GM18517 (cell line): ENCODE data around the gene APCDD1.

ENCODE experiments used
- ATAC-seq: cut with Tn5 transposase; IDR thresholded peaks from one replicate; pipeline ENCODE4 v1.9.1; 2021; ENCODE audit warnings: mild to moderate bottlenecking, moderate library complexity; ENCODE audit not compliant: unreplicated experiment

APCDD1 gene

DNA sequence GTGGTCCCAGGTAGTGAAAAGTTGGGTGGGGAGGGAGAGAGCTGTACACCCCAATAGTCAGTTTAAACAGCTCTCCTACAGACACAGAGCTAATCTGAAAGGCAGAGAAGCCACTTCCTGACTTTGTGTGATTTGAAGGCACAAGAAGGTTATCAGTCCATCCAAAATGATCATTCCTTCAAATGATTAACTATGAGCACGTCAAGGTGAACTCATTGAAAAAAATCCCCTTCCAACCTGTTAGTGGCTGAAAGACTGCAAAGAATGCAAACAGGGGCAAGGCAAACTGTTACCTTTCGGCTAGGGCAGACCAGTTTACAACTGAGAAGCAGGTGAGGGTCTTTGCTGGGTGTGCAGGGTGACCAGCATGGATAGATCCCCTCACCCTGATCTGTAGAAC lies 22.8 kb upstream of the APCDD1 start:
- no peak for ATAC-seq

DNA sequence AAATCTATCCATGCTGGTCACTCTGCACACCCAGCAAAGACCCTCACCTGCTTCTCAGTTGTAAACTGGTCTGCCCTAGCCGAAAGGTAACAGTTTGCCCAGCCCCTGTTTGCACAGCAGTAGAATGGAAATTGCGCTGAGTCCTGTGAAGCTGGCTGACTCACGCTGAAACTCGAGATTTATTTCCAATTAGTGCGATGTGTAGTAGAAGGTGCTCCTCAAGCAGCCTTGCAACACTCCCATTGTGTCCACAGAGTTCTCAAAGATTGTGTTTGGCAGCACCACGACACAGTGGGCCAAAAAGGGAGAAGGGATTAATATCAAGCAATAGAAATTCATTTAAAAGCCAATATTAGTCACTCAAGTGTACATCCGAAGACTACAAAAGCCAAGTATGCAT lies 21.7 kb upstream of the APCDD1 start:
- no peak for ATAC-seq

DNA sequence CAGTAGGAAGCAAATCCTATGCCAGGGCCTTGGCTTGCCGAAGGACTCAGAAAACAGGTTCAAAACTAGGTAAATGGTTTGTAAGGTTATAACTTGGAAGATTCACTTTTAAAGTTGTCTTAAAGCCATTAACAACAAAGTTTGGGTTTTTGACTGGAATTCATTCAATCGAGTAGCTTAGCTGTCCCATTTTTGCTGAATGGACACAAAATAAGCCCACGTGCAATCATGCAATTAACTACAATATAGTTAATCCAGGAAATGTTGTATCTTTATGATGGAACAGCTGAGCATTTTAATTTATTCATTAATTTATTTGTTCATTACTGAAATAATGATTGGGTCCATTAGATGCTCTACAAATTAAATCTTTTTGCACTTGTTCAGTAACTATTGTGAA lies 18.3 kb upstream of the APCDD1 start:
- ATAC-seq: no peak

DNA sequence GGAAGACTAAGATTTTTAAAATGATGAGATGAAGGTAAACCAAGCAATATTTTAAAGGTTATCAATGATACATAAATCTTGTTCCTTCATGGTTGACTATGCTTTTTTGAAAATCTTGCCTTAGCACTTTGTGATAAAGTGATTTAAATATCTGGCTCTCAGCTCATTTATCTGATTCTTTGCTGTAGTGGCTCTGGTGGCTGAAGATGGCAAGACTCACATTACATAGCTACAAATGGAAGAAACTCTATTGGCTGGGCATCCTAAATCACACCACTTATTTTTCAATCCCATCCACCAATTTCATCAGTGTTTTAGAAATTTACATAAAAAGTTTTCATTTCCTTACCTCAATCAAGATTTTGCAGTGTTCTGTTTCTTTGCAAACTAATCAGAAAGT lies 16.6 kb upstream of the APCDD1 start:
- no peak for ATAC-seq

DNA sequence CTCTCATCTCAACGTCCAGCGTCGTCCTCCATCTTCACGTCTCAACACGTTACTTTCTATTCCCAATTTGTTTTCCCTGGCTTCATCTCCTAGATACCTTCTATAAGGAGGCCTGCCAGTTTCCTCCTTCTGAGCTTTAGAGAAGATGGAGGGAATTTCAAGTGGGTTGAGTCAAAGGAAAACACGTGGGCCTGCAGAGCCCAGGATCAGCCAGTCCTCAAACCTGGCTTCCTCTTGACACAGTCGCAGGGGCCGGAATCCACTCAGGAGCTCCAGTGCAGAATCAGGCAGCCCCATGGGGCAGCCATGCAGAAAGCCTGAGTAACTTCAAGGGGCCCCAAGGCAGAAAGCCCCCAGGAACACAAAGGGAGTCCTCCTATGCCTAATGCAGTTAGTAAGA lies 14.5 kb upstream of the APCDD1 start:
- ATAC-seq: no peak

DNA sequence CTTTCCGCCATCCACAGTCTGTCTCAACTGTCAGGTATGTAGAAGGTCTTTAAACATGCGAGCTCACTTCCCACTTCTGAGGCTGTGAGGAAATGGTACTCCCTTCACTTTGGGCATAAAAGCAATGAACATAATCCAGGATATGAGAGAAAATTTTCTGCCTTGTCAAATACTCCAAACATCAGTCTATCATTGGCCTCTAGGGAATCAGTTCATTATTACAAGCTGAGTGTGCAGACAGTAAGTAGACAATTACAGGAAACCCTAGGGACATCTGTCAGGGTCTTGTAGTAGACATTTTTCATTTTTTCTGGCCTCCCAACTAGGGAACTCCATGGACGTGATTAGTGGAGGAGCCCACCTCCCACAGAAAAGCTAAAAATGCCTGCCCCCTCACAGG lies 13.6 kb upstream of the APCDD1 start:
- ATAC-seq: no peak

DNA sequence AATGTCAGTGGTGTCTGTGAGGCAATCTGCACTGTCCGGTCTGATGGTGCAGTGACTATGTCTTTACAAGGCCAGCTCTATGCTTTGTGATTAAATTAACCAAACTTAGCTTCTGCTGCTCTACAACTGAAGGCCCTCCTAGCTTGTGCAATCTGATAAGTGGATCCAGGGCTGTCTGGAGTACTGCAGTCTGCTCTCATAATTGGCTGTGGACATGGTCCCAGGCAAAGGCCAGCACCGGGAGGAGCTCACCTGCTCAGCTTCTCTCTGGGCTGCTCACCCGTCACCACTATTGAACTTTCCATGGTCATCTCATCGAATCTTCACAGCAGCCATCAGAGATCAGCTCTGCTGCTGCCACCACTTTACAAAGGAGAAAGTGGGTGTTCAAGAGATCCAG lies 13.0 kb upstream of the APCDD1 start:
- no peak for ATAC-seq

DNA sequence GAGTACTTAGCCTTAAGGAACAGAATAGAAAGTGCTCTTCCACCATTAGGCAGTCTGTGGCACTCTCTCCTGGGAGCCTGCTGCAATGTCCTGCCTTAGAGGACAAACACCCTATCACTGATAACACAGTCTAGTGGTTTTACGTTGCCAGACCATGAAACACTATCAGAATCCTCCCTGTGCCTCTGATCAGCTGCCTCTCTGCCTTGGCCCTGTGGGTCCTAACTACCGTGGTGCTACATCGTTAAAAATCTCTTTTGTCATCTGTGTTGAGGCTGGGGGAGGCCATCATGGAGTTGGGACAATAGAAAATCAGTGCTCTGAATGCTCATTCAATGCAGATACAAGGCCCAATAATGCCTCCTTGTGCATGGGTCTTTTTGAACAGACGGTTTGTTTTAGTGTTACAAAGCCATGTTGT lies 11.9 kb upstream of the APCDD1 start:
- no peak for ATAC-seq

DNA sequence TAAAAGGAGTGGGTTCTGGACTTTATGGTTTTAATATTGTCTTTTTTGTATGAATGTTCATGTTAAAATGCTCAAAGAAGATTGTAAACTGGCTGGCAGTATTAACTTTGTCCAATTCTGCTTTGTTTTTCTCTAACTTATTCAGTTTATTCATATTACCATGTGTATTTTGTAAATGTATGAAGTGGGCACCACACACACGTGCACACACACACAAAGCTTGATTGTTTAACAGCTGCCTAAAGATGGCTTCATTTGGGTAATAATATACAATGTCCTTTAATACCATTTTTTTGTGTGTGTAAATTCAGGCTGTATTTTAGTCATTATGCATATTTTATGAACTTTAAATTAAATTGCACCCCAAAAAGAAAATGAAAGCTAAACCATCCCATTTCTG lies 11.4 kb upstream of the APCDD1 start:
- no peak for ATAC-seq

DNA sequence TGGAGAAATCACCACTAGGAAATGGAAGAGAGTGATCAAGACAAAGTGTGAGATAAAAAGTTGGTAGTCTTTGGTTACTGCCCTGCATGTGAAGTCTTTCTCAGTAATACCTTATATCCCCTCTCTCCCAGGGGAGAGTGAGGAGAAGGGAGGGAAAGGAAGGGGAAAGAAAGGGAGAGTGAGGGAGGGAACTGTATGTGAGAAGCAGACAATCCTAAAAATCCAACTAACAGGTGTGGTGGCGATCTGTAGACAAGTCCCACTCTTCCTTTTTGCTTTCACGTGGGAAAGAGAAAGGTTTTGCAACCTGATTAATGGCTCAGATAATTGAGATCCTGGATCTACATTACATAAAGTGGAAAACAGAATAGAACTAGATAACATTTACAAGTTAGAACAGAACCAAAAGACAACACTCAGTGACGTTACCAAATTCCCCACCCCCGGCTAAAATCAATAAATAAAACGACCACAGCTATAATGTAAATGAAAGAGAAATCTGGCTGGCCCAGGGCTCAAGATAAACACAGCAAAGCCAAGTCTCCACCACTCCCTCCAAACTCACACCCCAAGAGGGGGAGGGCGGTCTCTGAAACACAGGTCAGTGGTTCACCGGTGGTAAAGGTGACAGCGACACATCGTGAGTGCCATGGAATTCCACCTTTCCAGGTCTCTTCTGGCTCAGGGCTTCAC lies 10.0 kb upstream of the APCDD1 start:
- ATAC-seq: no peak

DNA sequence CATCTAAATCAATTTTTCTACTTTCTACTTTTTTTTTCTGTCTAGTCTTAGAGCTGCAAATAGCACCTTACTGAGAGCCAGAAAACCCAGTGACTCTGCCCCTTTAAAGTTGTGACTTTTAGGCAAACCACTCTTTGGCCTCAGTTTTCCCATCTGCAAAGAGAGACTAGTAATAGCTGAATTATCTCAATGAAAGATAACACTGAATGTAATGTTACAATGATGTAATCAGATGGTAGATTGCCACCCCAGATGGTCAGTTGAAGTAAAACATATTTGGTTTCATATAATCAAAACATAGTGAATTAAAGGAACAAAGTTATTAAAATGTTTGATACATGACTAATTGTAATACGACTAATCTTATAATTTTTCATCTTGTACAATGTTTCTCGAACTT lies 5.0 kb upstream of the APCDD1 start:
- ATAC-seq: no peak

DNA sequence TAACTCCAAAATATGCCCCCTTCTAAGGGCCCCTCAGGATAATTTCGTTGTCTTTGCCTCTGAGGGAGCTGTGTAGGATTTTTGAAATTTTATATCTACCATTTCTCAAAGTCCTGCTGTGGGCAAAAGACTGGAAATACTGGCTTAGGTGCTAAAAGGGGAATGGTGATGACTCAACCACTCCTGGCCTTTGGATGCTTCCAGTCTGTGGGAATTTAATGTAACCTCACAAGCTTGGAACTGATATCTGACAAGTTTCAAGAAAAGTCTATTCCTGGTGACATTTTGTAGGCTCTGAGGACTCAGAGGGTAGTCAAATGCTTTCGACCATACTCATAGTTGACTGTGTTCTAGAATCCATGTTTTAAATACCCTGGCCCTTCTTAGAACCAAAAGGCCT lies 3.4 kb upstream of the APCDD1 start:
- ATAC-seq: no peak

DNA sequence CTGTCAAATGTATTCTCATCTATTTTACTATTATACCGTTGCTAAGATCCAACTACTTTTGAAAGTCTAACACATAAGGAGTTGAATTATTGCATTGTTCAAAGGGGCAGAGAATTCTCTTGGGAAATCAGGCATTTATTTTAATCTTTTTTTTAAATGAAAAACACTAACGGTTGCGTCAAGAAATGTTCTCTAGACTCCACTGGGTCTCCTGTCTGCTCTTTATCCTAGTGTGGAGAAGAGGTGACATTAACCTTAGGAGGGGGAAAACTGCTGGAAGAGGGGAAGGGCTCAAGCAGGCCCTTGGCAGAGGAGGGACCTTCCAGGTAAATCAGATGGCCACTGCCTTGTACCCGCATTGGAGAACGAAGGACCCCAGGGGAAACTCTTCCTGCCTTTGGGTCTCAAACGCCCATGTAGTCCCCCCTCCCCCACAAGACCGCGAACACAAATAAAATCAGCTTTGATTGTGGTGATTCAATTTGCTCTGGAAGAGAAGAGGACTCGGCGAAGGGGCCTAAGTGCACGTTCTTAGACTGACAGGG lies 1.1 kb upstream of the APCDD1 start:
- ATAC-seq: no peak

DNA sequence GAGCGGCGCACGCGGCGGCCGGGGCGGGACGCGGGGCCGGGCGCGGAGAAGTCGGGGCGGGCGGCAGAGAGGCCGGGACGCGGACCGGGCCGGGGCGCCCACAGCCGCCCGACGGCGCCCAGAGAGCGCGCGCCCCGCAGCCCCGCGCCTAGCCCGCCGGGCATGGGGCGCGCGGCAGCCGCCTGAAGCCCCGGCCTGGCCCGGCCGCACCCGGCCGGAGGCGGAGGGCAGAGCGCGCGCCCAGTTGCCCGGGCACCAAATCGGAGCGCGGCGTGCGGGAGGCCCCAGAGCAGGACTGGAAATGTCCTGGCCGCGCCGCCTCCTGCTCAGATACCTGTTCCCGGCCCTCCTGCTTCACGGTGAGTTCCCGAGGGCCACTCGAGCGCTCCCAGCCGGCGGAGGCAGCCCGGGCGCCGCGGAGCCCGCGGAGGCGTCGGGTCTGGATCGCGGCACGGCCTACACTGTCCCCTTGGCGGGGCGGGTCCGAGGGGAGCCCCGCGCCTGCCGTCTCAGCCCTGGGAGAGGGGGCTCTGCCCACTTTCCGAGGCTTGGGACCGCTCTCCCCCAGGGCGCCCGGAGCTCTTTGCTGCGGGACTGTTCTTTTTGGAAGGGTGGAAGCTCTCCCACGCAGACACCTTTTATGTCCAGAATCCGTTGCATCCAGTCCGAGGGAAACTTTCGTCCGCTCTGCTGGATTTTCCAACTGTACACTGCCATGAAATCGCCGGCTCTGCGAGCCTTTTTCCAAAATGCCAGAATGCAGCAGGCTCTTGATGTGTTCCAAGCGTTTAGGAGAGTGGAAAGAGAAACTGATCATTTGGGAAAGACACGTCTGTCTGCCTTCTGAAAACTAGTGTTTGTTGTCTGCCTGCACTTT lies 484 bp downstream of the APCDD1 start:
- no peak for ATAC-seq

DNA sequence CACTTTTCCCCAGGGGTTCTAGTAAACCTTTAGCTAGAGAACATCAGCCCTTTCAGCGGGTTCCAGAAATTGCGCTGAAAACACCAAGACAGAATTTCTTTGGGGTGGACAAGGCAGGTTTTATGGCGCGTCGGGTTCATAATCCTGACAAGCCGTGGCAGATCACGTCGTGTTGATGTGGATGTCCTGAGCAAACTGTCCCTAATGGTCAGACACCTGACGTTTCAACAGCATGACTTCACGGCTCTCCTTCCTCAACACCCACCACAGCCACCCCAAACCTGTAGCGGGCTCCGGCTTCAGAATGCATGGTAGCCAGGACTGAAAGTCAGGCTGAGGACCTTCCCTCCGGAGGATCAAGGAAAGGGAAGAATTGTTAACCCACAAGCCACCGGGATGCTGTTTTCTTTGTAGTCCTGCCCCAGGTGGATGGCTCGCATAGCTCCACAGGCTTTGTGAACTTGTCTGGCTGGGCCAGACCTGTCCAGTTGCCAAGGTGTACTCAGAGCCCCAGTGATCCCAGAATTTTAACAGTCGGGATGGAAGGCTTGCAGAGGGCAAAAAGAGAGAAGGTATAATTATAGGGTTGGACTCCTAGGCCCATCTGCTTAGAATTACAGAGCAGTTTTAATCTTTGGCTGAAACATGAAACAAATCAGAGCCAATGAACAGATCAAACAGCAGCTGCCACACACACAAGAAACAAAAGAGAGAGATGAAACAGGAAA lies 1.5 kb downstream of the APCDD1 start:
- ATAC-seq: no peak

DNA sequence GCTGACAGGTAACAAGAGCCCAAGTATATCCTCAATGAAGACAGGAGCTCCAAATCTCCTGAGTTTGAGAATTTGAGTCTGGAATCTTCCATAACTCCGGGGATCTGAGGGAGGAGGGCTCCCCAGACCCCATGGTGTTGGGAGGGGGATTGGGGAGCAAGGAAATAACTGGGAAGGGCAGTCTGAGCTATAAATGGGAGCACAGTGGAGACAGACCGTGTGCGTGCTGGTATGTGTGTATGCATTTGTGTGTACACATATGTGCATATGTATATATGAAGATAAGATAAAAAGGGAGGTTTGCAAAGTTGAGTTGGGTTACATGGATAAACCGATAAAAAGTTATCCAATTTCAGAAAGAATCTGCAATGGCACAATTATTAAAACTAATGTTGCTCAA lies 2.3 kb downstream of the APCDD1 start:
- no peak for ATAC-seq

DNA sequence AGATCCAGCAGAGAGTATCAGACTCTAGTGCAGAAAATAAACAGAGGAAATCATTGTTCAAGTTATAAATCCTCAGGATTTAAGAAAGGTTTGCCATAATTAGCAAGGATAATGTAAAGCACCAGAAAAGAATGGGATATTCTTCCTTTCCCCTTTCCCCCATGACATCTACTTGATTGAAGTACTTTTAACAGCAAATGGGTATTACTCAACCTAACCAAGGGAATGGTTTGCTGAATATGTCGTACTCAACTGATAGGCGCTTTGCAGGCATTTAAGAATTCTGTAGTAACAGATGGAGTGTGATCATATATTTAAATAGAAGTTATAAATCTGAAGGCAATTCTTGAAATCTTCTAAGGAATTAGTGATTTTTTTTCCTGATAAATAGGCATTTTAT lies 2.7 kb downstream of the APCDD1 start:
- ATAC-seq: no peak

DNA sequence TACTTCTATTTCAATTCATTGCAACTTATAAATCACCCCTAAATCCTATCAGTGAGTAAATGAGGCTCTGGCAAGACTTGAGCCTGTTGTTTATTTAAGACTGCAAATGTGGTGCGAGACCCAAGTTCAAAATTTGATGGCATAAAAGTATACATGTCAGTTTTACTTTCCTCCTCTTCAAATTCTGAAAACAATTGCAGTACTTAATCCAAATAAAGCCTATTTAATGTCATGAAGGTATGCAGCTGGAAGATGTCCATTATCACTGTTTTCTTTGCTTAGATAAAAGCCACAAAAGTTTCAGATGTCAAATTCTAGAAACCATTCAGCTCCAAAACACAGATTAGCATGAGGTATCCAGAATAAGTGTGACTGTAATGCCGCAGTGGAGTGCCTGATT lies 3.3 kb downstream of the APCDD1 start:
- no peak for ATAC-seq

DNA sequence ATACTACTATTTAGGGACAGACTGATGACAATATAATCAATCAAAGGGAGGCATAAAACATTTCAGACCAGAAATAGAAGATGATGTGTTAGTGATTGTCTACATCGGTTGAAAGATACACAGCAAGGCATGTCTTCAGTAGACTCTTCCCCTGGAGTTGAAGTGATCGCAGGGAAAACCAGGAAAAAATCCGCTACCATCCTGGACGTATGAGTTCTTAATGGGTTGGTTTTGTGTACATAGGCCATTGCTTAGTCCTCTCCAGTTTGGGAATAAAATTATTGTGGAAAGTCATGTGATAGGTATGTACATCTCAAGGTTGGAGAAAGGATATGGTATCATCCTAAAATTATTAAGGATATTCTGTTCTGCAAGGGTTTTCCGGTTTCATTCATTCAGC lies 4.3 kb downstream of the APCDD1 start:
- ATAC-seq: no peak

DNA sequence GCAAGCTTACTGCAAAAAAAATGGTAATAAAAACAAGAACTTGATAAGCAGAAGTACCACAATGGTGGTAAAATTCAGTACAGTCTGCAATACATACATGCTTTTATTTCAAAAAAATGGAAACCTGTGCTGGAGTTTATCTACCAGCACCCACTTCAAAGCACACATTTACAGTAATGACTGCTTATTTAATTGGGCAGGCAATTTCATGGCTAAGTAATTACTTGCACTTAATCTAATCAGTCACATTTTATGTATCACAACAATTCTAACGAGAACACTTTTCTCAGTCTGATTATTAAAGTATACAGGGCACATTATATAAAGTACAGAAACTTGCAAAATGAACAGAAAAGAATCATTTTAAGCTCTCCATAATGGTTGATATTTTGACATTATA lies 5.2 kb downstream of the APCDD1 start:
- no peak for ATAC-seq

DNA sequence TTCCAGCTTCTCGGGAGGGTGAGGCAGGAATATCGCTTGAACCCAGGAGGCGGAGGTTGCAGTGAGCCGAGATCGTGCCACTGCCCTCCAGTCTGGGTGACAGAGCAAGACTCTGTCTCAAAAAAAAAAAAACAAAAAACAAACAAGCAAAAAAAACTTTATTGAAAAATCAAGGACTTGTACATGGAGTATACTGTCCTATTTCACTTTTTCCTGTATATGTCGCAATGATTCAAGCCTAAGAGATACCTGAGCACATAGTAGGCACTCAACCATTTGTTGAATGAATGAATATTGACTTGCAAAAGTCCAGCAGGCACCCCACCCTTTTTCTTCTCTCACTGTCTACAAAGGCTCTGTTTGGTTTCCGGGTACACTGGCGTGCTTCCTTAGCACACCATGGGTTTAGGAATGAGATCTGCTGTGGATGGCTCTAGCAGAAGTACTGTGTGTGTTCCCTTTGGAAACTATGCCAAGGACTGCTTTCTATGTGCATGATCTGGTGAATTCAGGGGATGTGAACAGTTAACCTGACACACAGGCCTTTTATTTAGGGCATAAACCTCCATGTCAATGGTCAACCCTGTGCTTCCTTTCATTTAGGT lies 6.1 kb downstream of the APCDD1 start:
- ATAC-seq: no peak
